Stomach (tissue), 4 donors: ENCODE results near the gene SYT8.

Experiments
- EP300 ChIP-seq: sonication (generic); formaldehyde crosslinking; IDR thresholded peaks from one replicate; pipeline ENCODE4 v1.6.1; 2017; ENCODE audit warnings: antibody characterized with exemption
- POLR2A ChIP-seq, 4 donors: fragments of 450-650 bp; IDR thresholded peaks; one replicate each; pipeline ENCODE4 v1.6.1; 2016; ENCODE audit warnings: antibody characterized with exemption in 4 of 4, control low read depth in 2 of 4, mild to moderate bottlenecking in 1 of 4, moderate library complexity in 1 of 4
- POLR2AphosphoS5 ChIP-seq, 3 donors: sonication (generic); formaldehyde crosslinking; IDR thresholded peaks; one replicate each; pipeline ENCODE4 v1.6.1; 2016; ENCODE audit warnings: antibody characterized with exemption in 3 of 3
- TF ChIP-seq, protein P1 (sequence below), 7 experiments: fragments of 450-650 bp in 4 of 7; fragments of 200-600 bp in 3 of 7; sonication (generic) in 3 of 7; IDR thresholded peaks; one replicate each; pipeline ENCODE4 v1.5.1; 2016 to 2019; ENCODE audit warnings: antibody characterized with exemption in 7 of 7, control low read depth in 2 of 7, mild to moderate bottlenecking in 1 of 7

DNA sequence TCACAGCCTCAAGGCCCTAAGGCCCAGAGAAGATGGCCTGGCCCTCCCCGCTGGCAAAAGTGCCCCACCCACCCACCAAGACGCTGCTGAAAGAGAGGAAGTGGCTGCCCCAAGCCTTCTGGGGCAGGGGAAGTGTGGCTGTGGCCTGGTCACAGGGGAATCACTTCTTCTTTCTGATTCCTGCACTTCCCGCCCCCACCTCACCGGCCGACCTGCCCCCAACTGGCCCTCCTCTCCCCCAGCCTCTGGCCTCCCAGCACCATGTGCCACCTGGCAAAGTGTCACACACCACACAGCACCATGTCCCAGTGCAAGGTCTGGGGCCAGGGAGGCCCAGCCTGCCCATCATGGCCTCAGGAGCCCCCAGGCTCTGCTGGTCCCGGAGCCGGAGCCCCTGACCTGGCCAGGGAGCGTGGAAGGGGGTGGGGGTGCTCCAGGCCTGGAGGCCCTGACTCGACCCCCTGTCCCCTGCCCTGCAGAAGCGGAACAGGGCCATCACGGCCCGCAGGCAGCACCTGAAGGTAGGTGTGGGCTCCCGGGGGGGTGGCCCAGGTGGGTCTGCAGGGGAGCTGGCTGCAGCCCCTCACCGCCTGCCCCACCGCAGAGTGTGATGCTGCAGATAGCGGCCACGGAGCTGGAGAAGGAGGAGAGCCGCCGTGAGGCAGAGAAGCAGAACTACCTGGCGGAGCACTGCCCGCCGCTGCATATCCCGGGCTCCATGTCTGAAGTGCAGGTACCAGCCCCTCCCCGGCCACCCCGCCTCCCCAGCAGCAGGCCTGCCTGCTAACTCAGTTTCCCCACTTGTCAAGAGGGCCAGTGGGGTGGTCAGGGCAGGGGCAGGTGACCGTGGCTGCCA, 5.4 kb downstream of the SYT8 start:
- TF ChIP-seq, protein P1, sequence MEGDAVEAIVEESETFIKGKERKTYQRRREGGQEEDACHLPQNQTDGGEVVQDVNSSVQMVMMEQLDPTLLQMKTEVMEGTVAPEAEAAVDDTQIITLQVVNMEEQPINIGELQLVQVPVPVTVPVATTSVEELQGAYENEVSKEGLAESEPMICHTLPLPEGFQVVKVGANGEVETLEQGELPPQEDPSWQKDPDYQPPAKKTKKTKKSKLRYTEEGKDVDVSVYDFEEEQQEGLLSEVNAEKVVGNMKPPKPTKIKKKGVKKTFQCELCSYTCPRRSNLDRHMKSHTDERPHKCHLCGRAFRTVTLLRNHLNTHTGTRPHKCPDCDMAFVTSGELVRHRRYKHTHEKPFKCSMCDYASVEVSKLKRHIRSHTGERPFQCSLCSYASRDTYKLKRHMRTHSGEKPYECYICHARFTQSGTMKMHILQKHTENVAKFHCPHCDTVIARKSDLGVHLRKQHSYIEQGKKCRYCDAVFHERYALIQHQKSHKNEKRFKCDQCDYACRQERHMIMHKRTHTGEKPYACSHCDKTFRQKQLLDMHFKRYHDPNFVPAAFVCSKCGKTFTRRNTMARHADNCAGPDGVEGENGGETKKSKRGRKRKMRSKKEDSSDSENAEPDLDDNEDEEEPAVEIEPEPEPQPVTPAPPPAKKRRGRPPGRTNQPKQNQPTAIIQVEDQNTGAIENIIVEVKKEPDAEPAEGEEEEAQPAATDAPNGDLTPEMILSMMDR (IDR thresholded peaks at IDR 0.05) = no peak
- TF ChIP-seq POLR2AphosphoS5 (IDR thresholded peaks at IDR 0.05) = no peak
- TF ChIP-seq POLR2A (IDR thresholded peaks at IDR 0.05) = no peak
- TF ChIP-seq EP300 = no peak
